NCI-H524 treated with DMSO at 0.1 percent for 48 hours (cell line): ENCODE data around the gene KLRF1.

Experiments used
- DNase-seq: peaks from one replicate; lab custom pipeline; 2025; lab: John Stamatoyannopoulos, UW

KLRF1 gene, protein sequence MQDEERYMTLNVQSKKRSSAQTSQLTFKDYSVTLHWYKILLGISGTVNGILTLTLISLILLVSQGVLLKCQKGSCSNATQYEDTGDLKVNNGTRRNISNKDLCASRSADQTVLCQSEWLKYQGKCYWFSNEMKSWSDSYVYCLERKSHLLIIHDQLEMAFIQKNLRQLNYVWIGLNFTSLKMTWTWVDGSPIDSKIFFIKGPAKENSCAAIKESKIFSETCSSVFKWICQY

DNA sequence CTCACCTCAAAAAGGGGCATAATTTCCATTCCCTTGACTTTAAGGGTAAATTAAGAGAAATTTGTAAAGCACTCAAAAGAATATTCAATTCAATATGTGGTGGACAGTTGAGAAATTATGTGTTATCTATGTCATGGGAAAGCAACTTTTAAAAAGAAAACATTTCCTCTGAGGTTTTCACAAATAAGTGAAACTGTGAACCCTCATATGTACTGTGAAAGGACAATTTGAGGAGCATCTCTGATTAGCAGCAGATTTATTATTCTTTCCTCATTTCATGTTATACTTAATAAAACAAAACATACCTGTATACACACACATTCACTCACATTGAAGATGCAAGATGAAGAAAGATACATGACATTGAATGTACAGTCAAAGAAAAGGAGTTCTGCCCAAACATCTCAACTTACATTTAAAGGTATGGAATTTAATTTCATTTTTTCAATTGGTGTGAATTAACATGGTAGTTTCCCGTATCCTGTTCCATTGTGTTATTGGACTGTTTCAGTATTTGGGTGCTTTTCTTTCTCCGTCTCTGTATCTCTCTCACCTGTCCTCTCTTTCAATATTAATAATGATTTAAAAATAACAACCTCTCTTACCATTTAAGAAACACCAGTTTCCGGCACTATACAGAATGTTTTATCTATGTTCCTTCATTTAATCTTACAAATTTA lies at the start of gene KLRF1:
TSS of gene KLRF1 (plus strand) at position 273 of the 680 bp plus-strand sequence. CDS start at position 337, 64 bp downstream.
- DNase-seq: no peak

GRCh38 chr12:9779209-9779608 lies 48.1 kb upstream of the KLRF1 start:
- no peak for DNase-seq

- DNase-seq: no peak
Observed at GRCh38 chr12:9781360-9781759, 45.9 kb upstream of the KLRF1 start.

DNA sequence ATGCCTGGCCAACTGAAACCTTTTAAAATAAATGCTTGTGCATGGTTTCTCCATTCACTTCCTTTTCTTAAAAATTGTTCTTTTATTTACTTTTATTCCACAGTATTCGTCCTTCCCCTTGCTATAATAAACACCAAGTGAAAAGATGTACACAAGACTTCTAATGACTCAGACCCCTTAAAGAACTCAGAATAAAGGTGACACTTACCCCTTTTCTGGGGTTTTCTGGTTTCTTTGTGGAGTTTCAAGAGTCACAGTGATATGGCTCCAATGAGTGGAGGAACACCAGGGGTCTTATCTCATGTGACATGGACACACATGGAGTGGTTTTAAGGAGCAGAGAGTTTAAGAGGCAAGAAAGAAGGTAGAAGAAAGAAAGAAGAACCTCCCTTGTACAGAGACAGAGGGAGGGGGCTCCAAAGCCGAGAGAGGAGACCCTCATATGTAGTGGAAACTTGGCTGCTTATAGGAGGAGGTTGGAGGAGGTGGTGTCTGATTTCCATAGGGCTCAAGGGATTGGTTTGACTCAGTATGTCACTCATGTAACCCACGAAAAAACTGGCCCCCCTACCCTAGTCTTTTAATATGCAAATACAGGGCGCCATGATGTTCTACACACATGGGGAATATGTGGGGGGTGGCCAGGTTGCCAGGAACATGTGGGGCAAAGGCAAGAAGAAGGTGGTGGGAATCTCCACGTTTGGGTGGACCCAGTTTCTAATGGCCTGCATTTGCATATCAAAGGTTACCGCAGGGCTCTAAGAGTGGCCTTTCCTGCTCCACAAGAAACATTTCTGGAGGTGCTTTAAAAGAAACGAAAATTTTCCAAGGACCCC lies 44.5 kb upstream of the KLRF1 start:
- DNase-seq: no peak

DNA sequence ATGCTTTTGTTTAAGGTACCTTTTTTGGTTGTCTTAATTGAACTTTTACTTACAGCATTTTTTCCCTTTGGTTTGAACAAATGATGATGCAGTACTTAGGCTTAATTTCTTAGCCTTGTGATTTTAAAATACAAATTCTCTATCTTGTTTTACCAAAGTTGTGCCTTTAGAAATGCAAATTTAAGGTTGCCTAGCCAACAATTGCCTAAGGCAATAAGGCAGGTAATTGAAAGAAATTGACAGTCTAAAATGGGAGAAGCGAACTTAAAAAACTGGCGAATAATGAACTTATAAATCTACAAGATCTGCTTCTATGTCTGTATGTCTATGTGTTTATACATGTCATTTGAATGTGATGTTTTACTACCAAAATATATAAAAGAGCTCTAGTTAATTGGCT lies 43.0 kb upstream of the KLRF1 start:
- no peak for DNase-seq

- no peak for DNase-seq
Observed at GRCh38 chr12:9784816-9785215, 42.5 kb upstream of the KLRF1 start.

- DNase-seq: no peak
Observed at GRCh38 chr12:9786726-9787717, 40.3 kb upstream of the KLRF1 start.

DNA sequence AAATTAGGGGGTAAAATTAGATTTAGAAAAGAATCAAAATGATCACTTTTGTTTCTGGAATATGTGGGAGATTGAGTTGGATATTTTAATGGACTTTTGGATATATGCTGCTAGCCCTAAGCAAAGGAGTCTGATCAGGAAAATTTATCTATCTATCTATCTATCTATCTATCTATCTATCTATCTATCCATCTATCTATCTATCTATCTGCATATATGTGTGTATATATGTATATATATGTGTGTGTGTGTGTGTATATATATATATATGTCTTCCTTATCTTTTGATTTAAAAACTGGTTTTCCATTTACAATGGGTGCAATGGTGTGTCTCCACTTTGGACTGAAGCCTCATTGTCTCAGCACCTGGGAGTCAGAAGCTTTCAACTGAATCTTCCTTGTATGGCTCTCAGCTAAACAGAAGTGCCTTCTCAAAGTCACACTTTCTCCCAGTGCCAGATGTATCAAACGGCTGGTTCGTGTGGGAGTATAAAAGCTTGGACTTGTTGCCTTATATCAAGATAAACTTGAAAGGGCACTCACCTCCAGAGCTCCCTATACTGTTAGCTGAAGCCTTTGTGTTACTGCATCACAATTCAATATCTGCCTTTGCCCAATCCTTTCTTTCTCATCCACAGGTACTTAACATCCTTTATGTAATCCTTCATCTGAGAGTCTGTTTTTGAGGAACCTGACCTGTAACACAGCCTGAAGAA lies 34.9 kb upstream of the KLRF1 start:
- no peak for DNase-seq

GRCh38 chr12:9792961-9793617 lies 34.2 kb upstream of the KLRF1 start:
- no peak for DNase-seq

DNA sequence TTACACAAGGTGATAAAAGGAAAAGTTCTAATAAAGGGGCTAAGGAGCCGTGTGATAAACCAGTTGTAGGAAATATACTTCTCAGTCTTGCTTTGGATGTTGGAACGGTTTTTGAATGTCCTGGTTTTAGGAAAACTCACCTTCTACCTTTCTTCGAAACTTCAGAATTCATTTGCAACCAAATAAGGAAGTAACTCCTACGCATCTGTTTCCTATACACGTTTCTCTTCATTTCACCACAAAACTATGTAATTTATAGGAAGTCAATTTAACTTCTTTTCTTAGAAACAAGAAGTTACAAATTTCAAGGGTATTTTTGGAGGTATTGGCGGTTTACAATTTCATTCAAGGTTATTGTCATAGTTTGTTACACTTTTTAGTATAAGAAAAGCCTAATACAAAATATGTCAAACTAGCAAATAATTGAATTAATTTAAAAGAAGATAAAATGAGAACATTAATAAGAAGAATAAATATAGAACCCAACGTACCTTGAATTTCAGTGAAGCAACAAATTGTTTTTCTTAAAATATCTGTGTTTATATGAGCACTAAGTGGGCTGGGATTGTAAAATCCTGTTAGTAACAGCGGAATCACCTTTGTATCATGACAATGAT lies 33.4 kb upstream of the KLRF1 start:
- DNase-seq: no peak

- no peak for DNase-seq
Observed at GRCh38 chr12:9794484-9795093, 32.7 kb upstream of the KLRF1 start.

- DNase-seq: no peak
Observed at GRCh38 chr12:9795945-9796344, 31.3 kb upstream of the KLRF1 start.

DNA sequence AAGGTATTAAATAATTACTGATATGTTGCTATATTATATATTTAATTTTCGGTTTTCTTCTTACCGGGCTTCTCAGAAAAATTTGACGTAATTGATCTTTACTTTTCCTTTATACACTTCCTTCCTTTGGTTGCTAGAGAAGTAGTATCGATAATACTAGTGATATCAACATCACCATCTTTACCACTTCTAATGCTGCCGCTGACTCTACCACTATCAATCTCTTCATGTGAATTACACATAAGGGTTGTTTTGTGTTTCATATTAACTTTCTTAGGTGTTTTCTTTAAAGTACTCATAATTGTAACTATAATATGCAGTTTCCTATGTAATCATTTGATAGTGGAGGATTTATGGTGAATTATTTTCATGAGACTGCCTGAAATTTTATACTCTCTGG lies 30.9 kb upstream of the KLRF1 start:
- no peak for DNase-seq

- no peak for DNase-seq
Observed at GRCh38 chr12:9796971-9797370, 30.3 kb upstream of the KLRF1 start.

GRCh38 chr12:9797722-9798619 lies 29.3 kb upstream of the KLRF1 start:
- DNase-seq: no peak

DNA sequence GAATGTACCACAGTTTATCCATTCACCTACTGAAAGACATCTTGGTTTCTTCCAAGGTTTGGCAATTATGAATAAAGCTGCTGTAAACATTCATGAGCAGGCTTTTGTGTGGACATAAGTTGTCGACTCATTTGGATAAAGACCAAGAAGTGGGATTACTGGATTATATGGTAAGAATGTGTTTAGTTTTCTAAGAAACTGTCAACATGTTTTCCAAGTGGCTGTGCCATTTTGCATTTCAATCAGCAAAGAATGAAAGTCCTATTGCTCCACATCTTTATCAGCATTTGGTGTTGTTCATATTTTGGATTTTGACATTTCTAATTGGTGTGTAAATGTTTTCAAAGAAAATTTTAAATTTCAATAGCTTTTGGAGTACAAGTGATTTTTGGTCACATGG lies 27.3 kb upstream of the KLRF1 start:
- DNase-seq: no peak

- DNase-seq: no peak
Observed at GRCh38 chr12:9805883-9806282, 21.4 kb upstream of the KLRF1 start.

DNA sequence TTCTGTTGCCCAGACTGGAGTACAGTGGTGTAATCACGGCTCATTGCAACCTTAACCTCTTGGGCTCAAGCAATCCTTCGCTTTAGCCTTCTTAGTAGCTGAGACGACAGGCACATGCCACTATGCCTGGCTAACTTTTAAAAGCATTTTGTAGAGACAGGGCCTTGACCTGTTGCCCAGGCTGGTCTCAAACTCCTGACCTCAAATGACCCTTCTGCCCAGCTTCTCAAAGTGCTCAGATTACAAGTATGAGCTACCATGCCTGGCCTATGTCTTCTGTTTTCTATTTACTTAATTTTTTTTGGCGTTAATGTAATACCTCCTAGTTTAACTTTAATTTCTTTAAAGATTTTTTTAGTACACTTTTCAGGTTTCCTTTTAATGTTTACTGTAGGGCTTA lies 20.6 kb upstream of the KLRF1 start:
- DNase-seq: no peak

DNA sequence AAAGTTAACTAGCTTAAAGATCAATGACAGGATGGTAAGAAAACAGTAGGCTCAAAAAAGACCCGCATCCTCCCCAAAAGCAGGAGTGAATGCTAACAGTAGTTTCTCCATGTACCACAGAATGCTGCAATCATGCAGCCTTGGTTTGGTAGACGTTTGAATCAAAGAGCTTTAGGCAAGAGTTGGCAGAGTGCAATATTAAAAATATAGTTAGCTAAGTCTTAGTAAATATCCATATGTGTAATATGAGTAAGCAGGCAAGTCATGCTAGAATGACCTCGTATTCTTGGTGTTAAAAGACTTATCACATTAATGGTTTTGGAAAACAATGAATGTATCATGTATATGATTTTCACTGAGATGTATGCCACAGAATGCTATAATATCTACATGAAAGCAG lies 18.8 kb upstream of the KLRF1 start:
- no peak for DNase-seq
